ENCODE results near the gene DSCAML1.

DNA sequence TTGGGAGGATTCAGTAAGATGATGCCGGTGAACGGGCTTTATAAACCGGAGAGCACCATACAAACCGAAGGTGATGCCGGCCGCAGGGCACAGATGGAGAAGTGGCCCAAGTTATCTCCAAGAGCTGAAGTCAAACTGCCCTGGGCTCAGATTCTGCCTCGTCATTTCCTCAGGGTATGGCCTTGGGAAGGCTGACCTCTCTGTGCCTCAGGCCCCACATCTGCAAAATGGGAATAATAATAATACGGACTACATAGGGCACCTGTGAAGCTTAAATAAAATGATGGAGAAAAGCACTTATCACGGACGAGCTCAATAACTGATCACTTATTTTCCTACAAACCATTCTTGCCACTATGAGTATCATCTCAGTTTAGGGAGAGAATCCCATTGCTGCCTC is 29.9 kb downstream of the DSCAML1 start:
- no peak for TF ChIP-seq POLR2AphosphoS5 (IDR thresholded peaks at IDR 0.05; ENCODE audit: low read depth, low read length)
- TF ChIP-seq TAF1 (IDR thresholded peaks at IDR 0.05; ENCODE audit: borderline replicate concordance, insufficient read depth, low read length): no peak
